OCI-LY1 (cell line): Measurements from ENCODE around the gene CHRNA9.

ENCODE experiments used
- EZH2 ChIP-seq: fragments of 200-600 bp; sonication (generic), shearing (Covaris generic); IDR thresholded peaks from 2 replicates; pipeline ENCODE4 v1.8.0; 2017; ENCODE audit warnings: borderline replicate concordance, mixed run types, mild to moderate bottlenecking, antibody characterized with exemption, low read length, moderate library complexity, mixed read lengths
- TF ChIP-seq, protein P1 (sequence below): fragments of 200-600 bp; sonication (generic), shearing (Covaris generic); IDR thresholded peaks from 2 replicates; pipeline ENCODE4 v1.5.1; 2017; ENCODE audit warnings: mild to moderate bottlenecking, antibody characterized with exemption, low read length, moderate library complexity, mixed read lengths

DNA sequence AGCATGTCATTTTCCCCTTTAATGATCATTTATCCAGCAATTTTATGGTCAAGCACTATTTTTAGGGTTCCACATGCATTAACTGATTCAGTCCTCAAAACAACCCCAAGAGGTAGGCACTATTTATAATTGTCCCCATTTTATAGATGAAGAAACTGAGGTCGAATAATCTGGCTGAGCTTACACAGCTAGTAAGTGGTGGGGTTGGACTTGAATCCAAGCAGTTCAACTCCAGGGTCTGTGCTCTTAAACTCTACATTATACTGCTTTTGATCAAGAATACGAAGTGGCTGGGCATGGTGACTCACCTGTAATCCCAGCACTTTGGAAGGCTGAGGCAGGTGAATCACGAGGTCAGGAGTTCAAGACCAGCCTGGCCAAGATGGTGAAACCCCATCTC is 3.2 kb upstream of the CHRNA9 start:
- TF ChIP-seq, protein P1, sequence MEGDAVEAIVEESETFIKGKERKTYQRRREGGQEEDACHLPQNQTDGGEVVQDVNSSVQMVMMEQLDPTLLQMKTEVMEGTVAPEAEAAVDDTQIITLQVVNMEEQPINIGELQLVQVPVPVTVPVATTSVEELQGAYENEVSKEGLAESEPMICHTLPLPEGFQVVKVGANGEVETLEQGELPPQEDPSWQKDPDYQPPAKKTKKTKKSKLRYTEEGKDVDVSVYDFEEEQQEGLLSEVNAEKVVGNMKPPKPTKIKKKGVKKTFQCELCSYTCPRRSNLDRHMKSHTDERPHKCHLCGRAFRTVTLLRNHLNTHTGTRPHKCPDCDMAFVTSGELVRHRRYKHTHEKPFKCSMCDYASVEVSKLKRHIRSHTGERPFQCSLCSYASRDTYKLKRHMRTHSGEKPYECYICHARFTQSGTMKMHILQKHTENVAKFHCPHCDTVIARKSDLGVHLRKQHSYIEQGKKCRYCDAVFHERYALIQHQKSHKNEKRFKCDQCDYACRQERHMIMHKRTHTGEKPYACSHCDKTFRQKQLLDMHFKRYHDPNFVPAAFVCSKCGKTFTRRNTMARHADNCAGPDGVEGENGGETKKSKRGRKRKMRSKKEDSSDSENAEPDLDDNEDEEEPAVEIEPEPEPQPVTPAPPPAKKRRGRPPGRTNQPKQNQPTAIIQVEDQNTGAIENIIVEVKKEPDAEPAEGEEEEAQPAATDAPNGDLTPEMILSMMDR: no peak
- no peak for TF ChIP-seq EZH2
